WTC11 (cell line): ENCODE measurements around the gene MTTP. TPM values are rescaled to one million over a fixed set of nuclear protein-coding genes. Genes with fewer than 3 reads are reported as not detected.

Experiments
- ATAC-seq: fragments of 200-7000 bp; cut with Tn5 transposase; 2 replicates; pipeline ENCODE4 v1.10.0; 2021; ENCODE audit warnings: mild to moderate bottlenecking, moderate library complexity
- CTCF ChIA-PET: fragments of 300-600 bp; sonication (Branson Sonifier 250); formaldehyde crosslinking; loops from one replicate; lab custom pipeline; 2021; ENCODE audit warnings: antibody characterized with exemption; lab: Charles Lee
- POLR2A ChIA-PET: fragments of 350-600 bp; sonication (Branson Sonifier 250); formaldehyde crosslinking; loops from one replicate; lab custom pipeline; 2021; ENCODE audit warnings: antibody characterized with exemption; lab: Charles Lee
- DNase-seq: peaks from one replicate; pipeline ENCODE4 v3.0.0; 2021; ENCODE audit warnings: low spot score
- H3K27ac Mint-ChIP-seq: 2 replicates; pipeline ENCODE4 v1.8.0; 2021; ENCODE audit warnings: mixed read lengths
- H3K27me3 Mint-ChIP-seq: 2 replicates; pipeline ENCODE4 v1.8.0; 2021; ENCODE audit warnings: low read depth, mild to moderate bottlenecking, moderate library complexity, mixed read lengths
- H3K36me3 Mint-ChIP-seq: 2 replicates; pipeline ENCODE4 v1.8.0; 2021; ENCODE audit warnings: mixed read lengths
- H3K4me1 Mint-ChIP-seq: 2 replicates; pipeline ENCODE4 v1.8.0; 2022; ENCODE audit warnings: mixed read lengths
- H3K4me3 Mint-ChIP-seq: 2 replicates; pipeline ENCODE4 v1.8.0; 2021; ENCODE audit warnings: mild to moderate bottlenecking, moderate library complexity, mixed read lengths
- H3K9me3 Mint-ChIP-seq: 2 replicates; pipeline ENCODE4 v1.8.0; 2021; ENCODE audit warnings: mixed read lengths
- AR ChIP-seq: fragments of 250-450 bp; sonication (Bioruptor Pico); IDR thresholded peaks from 2 replicates; pipeline ENCODE4 v1.9.0; 2021; ENCODE audit warnings: mild to moderate bottlenecking
- ATF3 ChIP-seq: sonication (generic); formaldehyde crosslinking; conservative IDR thresholded peaks from 2 replicates; pipeline ENCODE4 v1.8.1; 2022; ENCODE audit warnings: mild to moderate bottlenecking, missing genetic modification reagents
- CREB1 ChIP-seq: sonication (generic); formaldehyde crosslinking; IDR thresholded peaks from 2 replicates; pipeline ENCODE4 v1.8.0; 2023; ENCODE audit warnings: mild to moderate bottlenecking, missing genetic modification reagents
- CREM ChIP-seq: sonication (generic); formaldehyde crosslinking; IDR thresholded peaks from 2 replicates; pipeline ENCODE4 v1.8.1; 2022; ENCODE audit warnings: mild to moderate bottlenecking, missing genetic modification reagents, moderate library complexity
- E2F1 ChIP-seq: sonication (generic); formaldehyde crosslinking; IDR thresholded peaks from 2 replicates; pipeline ENCODE4 v1.8.0; 2022; ENCODE audit warnings: mild to moderate bottlenecking, missing genetic modification reagents
- E2F4 ChIP-seq: sonication (generic); formaldehyde crosslinking; IDR thresholded peaks from 2 replicates; pipeline ENCODE4 v1.8.1; 2022; ENCODE audit warnings: low read depth, mild to moderate bottlenecking, moderate library complexity, missing genetic modification reagents, borderline replicate concordance
- FOXJ3 ChIP-seq: sonication (generic); formaldehyde crosslinking; IDR thresholded peaks from 2 replicates; pipeline ENCODE4 v1.9.0; 2021; ENCODE audit warnings: missing genetic modification reagents, mild to moderate bottlenecking, borderline replicate concordance
- GABPB1 ChIP-seq: sonication (generic); formaldehyde crosslinking; IDR thresholded peaks from 2 replicates; pipeline ENCODE4 v1.8.1; 2023; ENCODE audit warnings: mild to moderate bottlenecking, missing genetic modification reagents
- HMGA2 ChIP-seq: fragments of 250-450 bp; sonication (Bioruptor Pico); IDR thresholded peaks from 2 replicates; pipeline ENCODE4 v1.4.0; 2021; ENCODE audit warnings: mild to moderate bottlenecking, moderate library complexity
- MXD4 ChIP-seq: fragments of 250-450 bp; sonication (Bioruptor Pico); IDR thresholded peaks from 2 replicates; pipeline ENCODE4 v1.8.0; 2021; ENCODE audit warnings: mild to moderate bottlenecking, moderate library complexity, borderline replicate concordance
- NR1H2 ChIP-seq: sonication (generic); formaldehyde crosslinking; IDR thresholded peaks from 2 replicates; pipeline ENCODE4 v1.9.0; 2021; ENCODE audit warnings: mild to moderate bottlenecking, moderate library complexity, missing genetic modification reagents
- NR2C2 ChIP-seq: sonication (generic); formaldehyde crosslinking; IDR thresholded peaks from 2 replicates; pipeline ENCODE4 v1.8.0; 2022; ENCODE audit warnings: mild to moderate bottlenecking, missing genetic modification reagents
- OVOL2 ChIP-seq: fragments of 250-450 bp; sonication (Bioruptor Pico); IDR thresholded peaks from 2 replicates; pipeline ENCODE4 v1.9.0; 2021; ENCODE audit warnings: mild to moderate bottlenecking, borderline replicate concordance
- PRDM15 ChIP-seq: sonication (generic); formaldehyde crosslinking; IDR thresholded peaks from 2 replicates; pipeline ENCODE4 v1.8.0; 2022; ENCODE audit warnings: missing genetic modification reagents
- PREB ChIP-seq: sonication (generic); formaldehyde crosslinking; IDR thresholded peaks from 2 replicates; pipeline ENCODE4 v1.8.1; 2022; ENCODE audit warnings: mild to moderate bottlenecking, missing genetic modification reagents, moderate library complexity, borderline replicate concordance
- TEAD4 ChIP-seq: sonication (generic); formaldehyde crosslinking; IDR thresholded peaks from 2 replicates; pipeline ENCODE4 v1.8.0; 2022; ENCODE audit warnings: mild to moderate bottlenecking, missing genetic modification reagents
- TP53 ChIP-seq: sonication (generic); formaldehyde crosslinking; IDR thresholded peaks from 2 replicates; pipeline ENCODE4 v1.8.1; 2023; ENCODE audit warnings: mild to moderate bottlenecking, missing genetic modification reagents
- ZBTB21 ChIP-seq: sonication (generic); formaldehyde crosslinking; IDR thresholded peaks from 2 replicates; pipeline ENCODE4 v1.8.1; 2023; ENCODE audit warnings: mild to moderate bottlenecking, missing genetic modification reagents, borderline replicate concordance
- ZNF121 ChIP-seq: sonication (generic); formaldehyde crosslinking; IDR thresholded peaks from 2 replicates; pipeline ENCODE4 v1.8.0; 2023; ENCODE audit warnings: missing genetic modification reagents
- ZNF138 ChIP-seq: sonication (generic); formaldehyde crosslinking; conservative IDR thresholded peaks from 2 replicates; pipeline ENCODE4 v1.8.1; 2022; ENCODE audit warnings: mild to moderate bottlenecking, moderate library complexity, missing genetic modification reagents
- ZNF232 ChIP-seq: sonication (generic); formaldehyde crosslinking; IDR thresholded peaks from 2 replicates; pipeline ENCODE4 v1.8.0; 2022; ENCODE audit warnings: mild to moderate bottlenecking, missing genetic modification reagents
- ZNF263 ChIP-seq: sonication (generic); formaldehyde crosslinking; IDR thresholded peaks from 2 replicates; pipeline ENCODE4 v1.8.1; 2022; ENCODE audit warnings: low read depth, mild to moderate bottlenecking, moderate library complexity, missing genetic modification reagents
- ZNF317 ChIP-seq: sonication (generic); formaldehyde crosslinking; IDR thresholded peaks from 2 replicates; pipeline ENCODE4 v1.8.1; 2023; ENCODE audit warnings: low read depth, mild to moderate bottlenecking, moderate library complexity, missing genetic modification reagents, borderline replicate concordance
- ZNF396 ChIP-seq: fragments of 250-450 bp; sonication (Bioruptor Pico); IDR thresholded peaks from 2 replicates; pipeline ENCODE4 v1.8.0; 2021; ENCODE audit warnings: mild to moderate bottlenecking, moderate library complexity, borderline replicate concordance
- ZNF671 ChIP-seq: fragments of 250-450 bp; sonication (Bioruptor Pico); IDR thresholded peaks from 2 replicates; pipeline ENCODE4 v1.8.0; 2021; ENCODE audit warnings: mild to moderate bottlenecking
- total RNA-seq: library from RNA; stranded (reverse); gene quantifications from 3 replicates; pipeline ENCODE4 v1.2.3, GENCODE V29; 2021

The MTTP gene
- total RNA-seq, 1 experiment from 2014 or later: 0.26 TPM

GRCh38 chr4:99668472-99668871 lies 93.8 kb downstream of the MTTP start (continued):
- no peak for TF ChIP-seq ZNF396 (CRISPR knock-in tag)
- no peak for TF ChIP-seq MXD4

GRCh38 chr4:99669084-99669483 lies 94.5 kb downstream of the MTTP start:
- POLR2A ChIA-PET: no interaction called here
- no peak overlapping the region for H3K27ac Mint-ChIP-seq
- H3K9me3 Mint-ChIP-seq: peaks cover 32% of the 10 kb centered on the region
- H3K27me3 Mint-ChIP-seq: peaks cover 4% of the 10 kb centered on the region; the same call in 1 of the 2 replicates
- ATAC-seq (no peak), DNase-seq (no peak)
- H3K36me3 Mint-ChIP-seq: peaks cover 23% of the 10 kb centered on the region
- H3K4me1 Mint-ChIP-seq: no peaks in the 10 kb centered on the region
- H3K4me3 Mint-ChIP-seq: no peak overlapping the region
- CTCF ChIA-PET: no interaction called here
- TF ChIP-seq NR2C2 (CRISPR knock-in tag): no peak
- TF ChIP-seq ZNF232: no peak
- TF ChIP-seq ZNF396 (CRISPR knock-in tag): no peak
- no peak for TF ChIP-seq TEAD4 (CRISPR knock-in tag)
- no peak for TF ChIP-seq ZNF138
- no peak for TF ChIP-seq GABPB1 (CRISPR knock-in tag)
- TF ChIP-seq OVOL2 (CRISPR knock-in tag): no peak
- no peak for TF ChIP-seq CREB1 (CRISPR knock-in tag)
- TF ChIP-seq AR (CRISPR knock-in tag): no peak
- no peak for TF ChIP-seq ZNF671 (CRISPR knock-in tag)
- TF ChIP-seq ZNF317 (CRISPR knock-in tag): no peak
- TF ChIP-seq CREM (CRISPR knock-in tag): no peak
- TF ChIP-seq FOXJ3 (CRISPR knock-in tag): no peak
- no peak for TF ChIP-seq PREB (CRISPR knock-in tag)
- no peak for TF ChIP-seq ZBTB21

- DNase-seq: no peak
- Mint-ChIP-seq H3K27me3 (peaks cover 4% of the 10 kb centered on the region; the same call in 1 of the 2 replicates), H3K4me1 (no peaks in the 10 kb centered on the region), H3K4me3 (no peak overlapping the region), H3K9me3 (peaks cover 40% of the 10 kb centered on the region), H3K27ac (no peak overlapping the region), H3K36me3 (peaks cover 28% of the 10 kb centered on the region)
- ATAC-seq: no peak
- ChIA-PET CTCF (no interaction called here), POLR2A (no interaction called here)
- TF ChIP-seq ZNF232: no peak
- no peak for TF ChIP-seq HMGA2 (CRISPR knock-in tag)
- TF ChIP-seq ZNF121 (CRISPR knock-in tag): no peak
- TF ChIP-seq E2F1: no peak
- no peak for TF ChIP-seq ZNF671 (CRISPR knock-in tag)
- TF ChIP-seq ATF3 (CRISPR knock-in tag): no peak
- TF ChIP-seq PRDM15 (CRISPR knock-in tag): no peak
- TF ChIP-seq NR1H2: no peak
- no peak for TF ChIP-seq TP53
- TF ChIP-seq E2F4 (CRISPR knock-in tag): no peak
- no peak for TF ChIP-seq ZNF263 (CRISPR knock-in tag)
- no peak for TF ChIP-seq GABPB1 (CRISPR knock-in tag)
These were observed 95.9 kb downstream of the MTTP start for GRCh38 chr4:99670409-99671073.
